SK-MEL-5 (cell line): ENCODE data around the gene ENGASE. TPM values are rescaled to one million over a fixed set of nuclear protein-coding genes. Genes with fewer than 3 reads are reported as not detected.

ENCODE experiments used
- DNase-seq: peaks from one replicate; pipeline ENCODE4 v3.0.0-alpha.2; 2016; ENCODE audit warnings: low read depth, low spot score
- in situ Hi-C: cut with HindIII; loops from 2 replicates; pipeline ENCODE4 v1.10.0; 2016; ENCODE audit warnings: low sequenced_read_pairs, high pct_unique_total_duplicates, low pct_unique_long_range_greater_than_20kb
- total RNA-seq: library from RNA; depleted of rRNA; stranded (reverse); fragments of >200 nt; shearing (Covaris generic); gene quantifications from 2 replicates; pipeline ENCODE4 v1.2.3, GENCODE V29; 2014

ENGASE gene
- total RNA-seq, 1 experiment from 2014 or later: 12.4 TPM

GRCh38 chr17:79035686-79036085, 38.9 kb upstream of the ENGASE start:
- in situ Hi-C loops: no loop called here
- DNase-seq: no peak

GRCh38 chr17:79036181-79036580, 38.4 kb upstream of the ENGASE start:
- DNase-seq: no peak
- in situ Hi-C loops: no loop called here

- in situ Hi-C loops: no loop called here
- DNase-seq: peak; percentile 96
Measured at GRCh38 chr17:79036596-79036995, 38.0 kb upstream of the ENGASE start.

- DNase-seq: no peak
- in situ Hi-C loops: no loop called here
Measured at GRCh38 chr17:79038545-79039135, 36.0 kb upstream of the ENGASE start.

GRCh38 chr17:79039171-79039570, 35.5 kb upstream of the ENGASE start:
- no peak for DNase-seq
- in situ Hi-C loops: no loop called here

GRCh38 chr17:79039886-79040285, 34.7 kb upstream of the ENGASE start:
- in situ Hi-C loops: loop anchor here (10.0 kb wide), 1 partner anchor 355 kb away; no protein-coding TSS in a partner anchor

GRCh38 chr17:79041041-79041570, 33.5 kb upstream of the ENGASE start:
- DNase-seq: no peak
- in situ Hi-C loops: loop anchor here (10.0 kb wide), 1 partner anchor 354 kb away; no protein-coding TSS in a partner anchor

More at GRCh38 chr17:79039886-79040285, 34.7 kb upstream of the ENGASE start:
- DNase-seq: no peak

GRCh38 chr17:79041723-79042420, 32.8 kb upstream of the ENGASE start:
- in situ Hi-C loops: loop anchor here (10.0 kb wide), 1 partner anchor 353 kb away; no protein-coding TSS in a partner anchor
- no peak for DNase-seq

GRCh38 chr17:79042421-79043190, 32.0 kb upstream of the ENGASE start:
- peak; percentile 91 for DNase-seq
- in situ Hi-C loops: loop anchor here (10.0 kb wide), 1 partner anchor 352 kb away; no protein-coding TSS in a partner anchor

GRCh38 chr17:79043191-79043930, 31.3 kb upstream of the ENGASE start:
- in situ Hi-C loops: loop anchor here (10.0 kb wide), 1 partner anchor 351 kb away; no protein-coding TSS in a partner anchor
- DNase-seq: no peak

GRCh38 chr17:79043931-79044320, 30.7 kb upstream of the ENGASE start:
- no peak for DNase-seq
- in situ Hi-C loops: loop anchor here (10.0 kb wide), 1 partner anchor 351 kb away; no protein-coding TSS in a partner anchor

GRCh38 chr17:79044462-79044861, 30.2 kb upstream of the ENGASE start:
- no peak for DNase-seq
- in situ Hi-C loops: loop anchor here (10.0 kb wide), 1 partner anchor 350 kb away; no protein-coding TSS in a partner anchor

- DNase-seq: no peak
- in situ Hi-C loops: loop anchor here (10.0 kb wide), 1 partner anchor 350 kb away; no protein-coding TSS in a partner anchor
Measured at GRCh38 chr17:79045001-79045729, 29.5 kb upstream of the ENGASE start.

GRCh38 chr17:79045842-79046196, 28.8 kb upstream of the ENGASE start:
- peak; percentile 89 for DNase-seq
- in situ Hi-C loops: loop anchor here (10.0 kb wide), 1 partner anchor 349 kb away; no protein-coding TSS in a partner anchor

GRCh38 chr17:79046197-79046915, 28.3 kb upstream of the ENGASE start:
- in situ Hi-C loops: loop anchor here (10.0 kb wide), 1 partner anchor 348 kb away; no protein-coding TSS in a partner anchor
- DNase-seq: no peak

GRCh38 chr17:79046916-79047280, 27.7 kb upstream of the ENGASE start:
- in situ Hi-C loops: loop anchor here (10.0 kb wide), 1 partner anchor 348 kb away; no protein-coding TSS in a partner anchor
- no peak for DNase-seq
